ENCODE measurements around the gene SCN2A. TPM values are rescaled to one million over a fixed set of nuclear protein-coding genes. Genes with fewer than 3 reads are reported as not detected.

SCN2A gene
- 0.04 TPM for polyA plus RNA-seq (2013, experiment 1 of 2)
- 0.06 TPM for polyA plus RNA-seq (2013, experiment 2 of 2)

DNA sequence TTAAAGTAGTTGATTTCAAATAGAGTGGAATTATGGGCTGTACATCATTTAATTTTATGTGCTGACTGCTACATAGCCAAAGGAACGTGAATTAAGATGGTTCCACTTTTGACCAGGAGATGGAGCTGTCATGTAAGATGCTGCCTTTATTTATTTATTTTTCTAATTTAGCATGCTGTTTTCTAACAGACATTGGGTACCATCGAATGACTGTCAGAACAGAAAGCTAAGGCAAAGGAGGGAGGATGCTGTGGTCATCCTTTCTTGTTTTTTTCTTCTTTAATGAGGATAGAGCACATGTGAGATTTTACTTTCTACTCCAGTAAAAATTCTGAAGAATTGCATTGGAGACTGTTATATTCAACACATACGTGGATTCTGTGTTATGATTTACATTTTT lies at the start of gene SCN2A:
Gene SCN2A (plus strand): TSS at position 185 of the 400 bp plus-strand sequence. CDS start 56,410 bp downstream, outside the sequence.
- Histone ChIP-seq H3K4ac (ENCODE audit: low read length) (no peak within 1 kb of the TSS), H2BK5ac (ENCODE audit: low read length) (no peak within 1 kb of the TSS), H3K27ac (replicated peaks; ENCODE audit: low read length) (no peak within 1 kb of the TSS), H3K14ac (ENCODE audit: low read length) (no peak within 1 kb of the TSS), H2AFZ (ENCODE audit: low read length) (no peak within 1 kb of the TSS), H3K9ac (ENCODE audit: low read depth, low read length, poor library complexity) (no peak within 1 kb of the TSS), H3K27me3 (ENCODE audit: control insufficient read depth in 3 of 3, insufficient read depth in 3 of 3, low read depth in 1 of 3, low read length in 3 of 3) (no peaks in the 10 kb centered on the region), H3K23ac (ENCODE audit: low read depth, low read length, poor library complexity) (no peak within 1 kb of the TSS), H4K91ac (ENCODE audit: low read depth, low read length, poor library complexity) (no peak within 1 kb of the TSS), H3K4me1 (ENCODE audit: control insufficient read depth in 2 of 2, insufficient read depth in 1 of 2, low read depth in 1 of 2, low read length in 2 of 2) (no peaks in the 10 kb centered on the region), H3K18ac (ENCODE audit: low read length) (no peak within 1 kb of the TSS), H4K8ac (ENCODE audit: low read depth, low read length) (no peak within 1 kb of the TSS), H2BK12ac (ENCODE audit: low read length) (no peak within 1 kb of the TSS), H2BK15ac (ENCODE audit: low read length) (no peak within 1 kb of the TSS), H3K4me3 (ENCODE audit: low read length in 2 of 2) (no peak within 1 kb of the TSS), H2AK5ac (ENCODE audit: low read depth, low read length) (no peak within 1 kb of the TSS), H3K9me3 (replicated peaks in 1 of 2; ENCODE audit: control insufficient read depth in 2 of 2, insufficient read depth in 1 of 2, low read depth in 1 of 2, low read length in 2 of 2) (no peaks in the 10 kb centered on the region), H3K36me3 (replicated peaks in 1 of 2; ENCODE audit: control insufficient read depth in 2 of 2, insufficient read depth in 2 of 2, low read length in 2 of 2) (no peaks in the 10 kb centered on the region), H2BK120ac (ENCODE audit: low read depth, low read length) (no peak within 1 kb of the TSS), H3K79me1 (ENCODE audit: low read depth, low read length) (no peaks in the 10 kb centered on the region), H3K4me2 (ENCODE audit: insufficient read depth, low read length, poor library complexity, severe bottlenecking) (no peak within 1 kb of the TSS)
- no CpG with 5 or more reads among the region's 3 CpGs for WGBS, 2 donors (ENCODE audit: extremely low coverage in 2 of 2, insufficient read length in 2 of 2, insufficient replicate concordance in 1 of 2)
- DNase-seq (ENCODE audit: low spot score), result peak; percentile 47

DNA sequence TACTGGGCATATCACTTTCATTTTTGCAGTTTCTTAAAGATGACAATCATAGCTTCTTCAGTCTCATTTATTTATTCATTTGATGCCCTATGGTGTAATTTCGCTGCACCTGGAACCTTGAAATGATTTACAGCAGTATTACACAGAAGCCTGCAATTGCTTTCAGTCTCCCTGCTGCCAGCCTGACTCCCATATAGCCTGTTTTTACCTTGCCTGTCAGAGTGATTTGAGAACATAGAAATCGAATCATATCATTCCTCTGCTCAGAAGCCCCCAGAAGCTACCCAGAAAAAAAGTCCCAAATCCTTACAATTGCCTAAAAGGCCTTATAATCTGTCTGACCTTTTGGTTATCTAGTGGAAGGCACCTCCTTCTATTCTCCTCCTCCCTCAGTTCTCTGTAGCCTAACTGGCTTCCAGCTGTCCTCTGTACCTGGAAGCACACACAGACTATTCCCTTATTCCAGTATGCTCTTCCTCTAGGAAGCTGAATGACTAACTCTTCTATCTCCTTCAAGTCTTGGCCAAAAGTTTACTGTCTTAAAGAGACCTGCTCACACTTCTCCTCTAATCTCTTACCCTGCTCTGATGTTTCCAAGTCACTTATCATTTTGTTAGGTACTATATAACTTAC lies 48.0 kb upstream of the SCN2A start:
- H3K36me3 ChIP-seq (replicated peaks in 1 of 2; ENCODE audit: control insufficient read depth in 2 of 2, insufficient read depth in 2 of 2, low read length in 2 of 2), result no peaks in the 10 kb centered on the region
- no peak overlapping the region for H3K4ac ChIP-seq (ENCODE audit: low read length)
- H2BK12ac ChIP-seq (ENCODE audit: low read length), result no peak overlapping the region
- no peaks in the 10 kb centered on the region for H3K9me3 ChIP-seq (replicated peaks in 1 of 2; ENCODE audit: control insufficient read depth in 2 of 2, insufficient read depth in 1 of 2, low read depth in 1 of 2, low read length in 2 of 2)
- H3K9ac ChIP-seq (ENCODE audit: low read depth, low read length, poor library complexity), result no peak overlapping the region
- no peak for DNase-seq (ENCODE audit: low spot score)
- no peak overlapping the region for H3K14ac ChIP-seq (ENCODE audit: low read length)
- H3K23ac ChIP-seq (ENCODE audit: low read depth, low read length, poor library complexity), result no peak overlapping the region
- H3K79me1 ChIP-seq (ENCODE audit: low read depth, low read length), result no peaks in the 10 kb centered on the region
- no peaks in the 10 kb centered on the region for H3K27me3 ChIP-seq (ENCODE audit: control insufficient read depth in 3 of 3, insufficient read depth in 3 of 3, low read depth in 1 of 3, low read length in 3 of 3)
- H3K18ac ChIP-seq (ENCODE audit: low read length), result no peak overlapping the region
- no peak overlapping the region for H4K91ac ChIP-seq (ENCODE audit: low read depth, low read length, poor library complexity)
- no peak overlapping the region for H3K27ac ChIP-seq (replicated peaks; ENCODE audit: low read length)
- H4K8ac ChIP-seq (ENCODE audit: low read depth, low read length), result no peak overlapping the region
- H2AFZ ChIP-seq (ENCODE audit: low read length), result no peak overlapping the region
- H3K4me2 ChIP-seq (ENCODE audit: insufficient read depth, low read length, poor library complexity, severe bottlenecking), result no peak overlapping the region
- no peak overlapping the region for H2BK15ac ChIP-seq (ENCODE audit: low read length)
- H3K4me1 ChIP-seq (ENCODE audit: control insufficient read depth in 2 of 2, insufficient read depth in 1 of 2, low read depth in 1 of 2, low read length in 2 of 2), result no peaks in the 10 kb centered on the region
- no peak overlapping the region for H2AK5ac ChIP-seq (ENCODE audit: low read depth, low read length)
- no peak overlapping the region for H2BK5ac ChIP-seq (ENCODE audit: low read length)
- H2BK120ac ChIP-seq (ENCODE audit: low read depth, low read length), result no peak overlapping the region
- WGBS, 2 donors (ENCODE audit: extremely low coverage in 2 of 2, insufficient read length in 2 of 2, insufficient replicate concordance in 1 of 2), result no CpG with 5 or more reads among the region's 2 CpGs
- no peak overlapping the region for H3K4me3 ChIP-seq (ENCODE audit: low read length in 2 of 2)

DNA sequence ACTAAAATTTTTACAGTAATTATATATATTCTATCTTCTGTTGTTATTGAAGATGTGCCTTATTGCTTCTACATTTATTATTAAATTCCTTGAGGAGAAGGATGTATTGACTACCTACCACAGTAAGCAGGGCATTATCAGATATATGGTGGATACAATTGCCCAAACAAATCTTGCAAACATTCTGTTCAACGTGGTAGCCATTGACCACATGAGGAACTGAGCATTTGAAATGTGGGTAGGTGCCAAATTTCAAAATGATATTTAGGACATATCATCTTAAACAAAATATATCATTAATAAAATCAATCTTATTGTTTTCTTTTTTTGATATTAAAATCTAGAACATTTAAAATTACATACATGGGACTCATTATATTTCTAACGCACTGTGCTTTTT lies 46.5 kb upstream of the SCN2A start:
- H3K9me3 ChIP-seq (replicated peaks in 1 of 2; ENCODE audit: control insufficient read depth in 2 of 2, insufficient read depth in 1 of 2, low read depth in 1 of 2, low read length in 2 of 2), result no peaks in the 10 kb centered on the region
- H3K23ac ChIP-seq (ENCODE audit: low read depth, low read length, poor library complexity), result no peak overlapping the region
- no peak overlapping the region for H2BK12ac ChIP-seq (ENCODE audit: low read length)
- no peak overlapping the region for H3K4ac ChIP-seq (ENCODE audit: low read length)
- H3K27ac ChIP-seq (replicated peaks; ENCODE audit: low read length), result no peak overlapping the region
- H2AK5ac ChIP-seq (ENCODE audit: low read depth, low read length), result no peak overlapping the region
- no peak overlapping the region for H3K4me3 ChIP-seq (ENCODE audit: low read length in 2 of 2)
- no peak overlapping the region for H2BK120ac ChIP-seq (ENCODE audit: low read depth, low read length)
- H3K14ac ChIP-seq (ENCODE audit: low read length), result no peak overlapping the region
- H4K91ac ChIP-seq (ENCODE audit: low read depth, low read length, poor library complexity), result no peak overlapping the region
- H4K8ac ChIP-seq (ENCODE audit: low read depth, low read length), result no peak overlapping the region
- H3K9ac ChIP-seq (ENCODE audit: low read depth, low read length, poor library complexity), result no peak overlapping the region
- H3K36me3 ChIP-seq (replicated peaks in 1 of 2; ENCODE audit: control insufficient read depth in 2 of 2, insufficient read depth in 2 of 2, low read length in 2 of 2), result no peaks in the 10 kb centered on the region
- no peaks in the 10 kb centered on the region for H3K27me3 ChIP-seq (ENCODE audit: control insufficient read depth in 3 of 3, insufficient read depth in 3 of 3, low read depth in 1 of 3, low read length in 3 of 3)
- no CpG with 5 or more reads among the region's 2 CpGs for WGBS, 2 donors (ENCODE audit: extremely low coverage in 2 of 2, insufficient read length in 2 of 2, insufficient replicate concordance in 1 of 2)
- no peaks in the 10 kb centered on the region for H3K79me1 ChIP-seq (ENCODE audit: low read depth, low read length)
- no peak overlapping the region for H2BK15ac ChIP-seq (ENCODE audit: low read length)
- H3K4me2 ChIP-seq (ENCODE audit: insufficient read depth, low read length, poor library complexity, severe bottlenecking), result no peak overlapping the region
- no peak overlapping the region for H2BK5ac ChIP-seq (ENCODE audit: low read length)
- H3K18ac ChIP-seq (ENCODE audit: low read length), result no peak overlapping the region
- DNase-seq (ENCODE audit: low spot score), result no peak
- H3K4me1 ChIP-seq (ENCODE audit: control insufficient read depth in 2 of 2, insufficient read depth in 1 of 2, low read depth in 1 of 2, low read length in 2 of 2), result no peaks in the 10 kb centered on the region
- no peak overlapping the region for H2AFZ ChIP-seq (ENCODE audit: low read length)

DNA sequence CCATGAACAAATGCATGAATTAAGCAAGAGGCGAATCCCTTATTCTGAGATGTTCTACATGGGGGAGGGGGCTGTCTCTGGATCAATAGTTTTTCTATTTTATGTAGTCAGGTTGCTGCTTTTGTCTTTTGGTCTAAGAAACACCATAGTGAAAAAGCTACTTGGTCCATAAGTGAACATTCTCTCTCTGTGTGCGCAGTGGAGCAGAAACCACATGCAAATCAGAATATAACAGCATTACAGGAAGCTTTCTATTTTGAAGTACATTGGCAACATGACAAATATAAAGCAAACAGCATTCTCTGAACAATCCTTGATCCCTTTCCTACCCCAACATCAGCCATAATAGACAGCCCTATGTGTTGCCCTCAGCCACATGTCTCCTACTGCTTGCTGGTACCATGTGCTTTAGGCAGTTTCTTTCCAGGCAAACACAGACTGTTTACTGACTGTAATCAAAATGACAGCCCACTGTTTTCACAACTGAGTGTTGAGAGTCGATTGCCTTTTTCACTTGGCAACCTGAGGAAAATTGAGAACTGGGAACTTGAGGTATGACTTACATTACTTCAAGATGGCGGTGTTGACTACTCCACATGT lies 45.9 kb upstream of the SCN2A start:
- H3K27me3 ChIP-seq (ENCODE audit: control insufficient read depth in 3 of 3, insufficient read depth in 3 of 3, low read depth in 1 of 3, low read length in 3 of 3), result no peaks in the 10 kb centered on the region
- WGBS, 2 donors (ENCODE audit: extremely low coverage in 2 of 2, insufficient read length in 2 of 2, insufficient replicate concordance in 1 of 2), result no CpG with 5 or more reads among the region's 4 CpGs
- no peak overlapping the region for H2AK5ac ChIP-seq (ENCODE audit: low read depth, low read length)
- no peaks in the 10 kb centered on the region for H3K36me3 ChIP-seq (replicated peaks in 1 of 2; ENCODE audit: control insufficient read depth in 2 of 2, insufficient read depth in 2 of 2, low read length in 2 of 2)
- H3K18ac ChIP-seq (ENCODE audit: low read length), result no peak overlapping the region
- no peak overlapping the region for H3K14ac ChIP-seq (ENCODE audit: low read length)
- DNase-seq (ENCODE audit: low spot score), result no peak
- no peak overlapping the region for H4K91ac ChIP-seq (ENCODE audit: low read depth, low read length, poor library complexity)
- no peak overlapping the region for H3K9ac ChIP-seq (ENCODE audit: low read depth, low read length, poor library complexity)
- H4K8ac ChIP-seq (ENCODE audit: low read depth, low read length), result no peak overlapping the region
- no peak overlapping the region for H2BK5ac ChIP-seq (ENCODE audit: low read length)
- no peak overlapping the region for H2BK120ac ChIP-seq (ENCODE audit: low read depth, low read length)
- no peak overlapping the region for H3K4ac ChIP-seq (ENCODE audit: low read length)
- H2AFZ ChIP-seq (ENCODE audit: low read length), result no peak overlapping the region
- no peaks in the 10 kb centered on the region for H3K9me3 ChIP-seq (replicated peaks in 1 of 2; ENCODE audit: control insufficient read depth in 2 of 2, insufficient read depth in 1 of 2, low read depth in 1 of 2, low read length in 2 of 2)
- no peaks in the 10 kb centered on the region for H3K4me1 ChIP-seq (ENCODE audit: control insufficient read depth in 2 of 2, insufficient read depth in 1 of 2, low read depth in 1 of 2, low read length in 2 of 2)
- no peaks in the 10 kb centered on the region for H3K79me1 ChIP-seq (ENCODE audit: low read depth, low read length)
- H3K23ac ChIP-seq (ENCODE audit: low read depth, low read length, poor library complexity), result no peak overlapping the region
- H3K4me2 ChIP-seq (ENCODE audit: insufficient read depth, low read length, poor library complexity, severe bottlenecking), result no peak overlapping the region
- H2BK15ac ChIP-seq (ENCODE audit: low read length), result no peak overlapping the region
- no peak overlapping the region for H3K27ac ChIP-seq (replicated peaks; ENCODE audit: low read length)
- H2BK12ac ChIP-seq (ENCODE audit: low read length), result no peak overlapping the region
- H3K4me3 ChIP-seq (ENCODE audit: low read length in 2 of 2), result no peak overlapping the region
